Fibroblast of villous mesenchyme (primary cell): ENCODE results near the gene PNCK. TPM values are rescaled to one million over a fixed set of nuclear protein-coding genes. Genes with fewer than 3 reads are reported as not detected.
A peak's percentile ranks its signal among the peaks of the same experiment; 100 is the strongest.

Experiments used
- DNase-seq: peaks from one replicate; pipeline ENCODE4 v3.0.0-alpha.2; 2010; ENCODE audit warnings: low read depth
- H3K4me3 ChIP-seq: 2 replicates; pipeline ENCODE4 v1.5.1; 2011; ENCODE audit warnings: low read depth, mild to moderate bottlenecking, low read length
- CTCF ChIP-seq: IDR thresholded peaks from 2 replicates; pipeline ENCODE4 v1.5.1; 2012; ENCODE audit warnings: low read depth, mild to moderate bottlenecking, low read length; ENCODE audit not compliant: insufficient read depth
- total RNA-seq: library from RNA; depleted of rRNA; stranded (reverse); fragments of >200 nt; gene quantifications from 2 replicates; pipeline ENCODE4 v1.2.3, GENCODE V29; 2012

Gene PNCK
- total RNA-seq, 1 donor = under 0.01 TPM

GRCh38 chrX:153645921-153646488, 27.6 kb downstream of the PNCK start:
- no peak for DNase-seq
- H3K4me3 ChIP-seq = no peak overlapping the region
- no peak for TF ChIP-seq CTCF

- no peak for DNase-seq
- no peak overlapping the region for H3K4me3 ChIP-seq
- no peak for TF ChIP-seq CTCF
Measured at GRCh38 chrX:153645151-153645550, 28.5 kb downstream of the PNCK start.

- H3K4me3 ChIP-seq = no peak overlapping the region
- no peak for TF ChIP-seq CTCF
- no peak for DNase-seq
Measured at GRCh38 chrX:153644356-153645125, 29.1 kb downstream of the PNCK start.

- no peak for TF ChIP-seq CTCF
- no peak for DNase-seq
- H3K4me3 ChIP-seq = peak overlapping the region; percentile 15
Measured at GRCh38 chrX:153643431-153644351, 29.9 kb downstream of the PNCK start.

GRCh38 chrX:153642655-153643430, 30.8 kb downstream of the PNCK start:
- no peak for DNase-seq
- no peak overlapping the region for H3K4me3 ChIP-seq
- TF ChIP-seq CTCF = no peak

GRCh38 chrX:153642051-153642654, 31.5 kb downstream of the PNCK start:
- DNase-seq = no peak
- H3K4me3 ChIP-seq = no peak overlapping the region
- no peak for TF ChIP-seq CTCF
